ENCODE results near the gene FAM162B. TPM values are rescaled to one million over a fixed set of nuclear protein-coding genes. Genes with fewer than 3 reads are reported as not detected.

The FAM162B gene
- total RNA-seq, 2 experiments from 2014 or later = not detected

DNA sequence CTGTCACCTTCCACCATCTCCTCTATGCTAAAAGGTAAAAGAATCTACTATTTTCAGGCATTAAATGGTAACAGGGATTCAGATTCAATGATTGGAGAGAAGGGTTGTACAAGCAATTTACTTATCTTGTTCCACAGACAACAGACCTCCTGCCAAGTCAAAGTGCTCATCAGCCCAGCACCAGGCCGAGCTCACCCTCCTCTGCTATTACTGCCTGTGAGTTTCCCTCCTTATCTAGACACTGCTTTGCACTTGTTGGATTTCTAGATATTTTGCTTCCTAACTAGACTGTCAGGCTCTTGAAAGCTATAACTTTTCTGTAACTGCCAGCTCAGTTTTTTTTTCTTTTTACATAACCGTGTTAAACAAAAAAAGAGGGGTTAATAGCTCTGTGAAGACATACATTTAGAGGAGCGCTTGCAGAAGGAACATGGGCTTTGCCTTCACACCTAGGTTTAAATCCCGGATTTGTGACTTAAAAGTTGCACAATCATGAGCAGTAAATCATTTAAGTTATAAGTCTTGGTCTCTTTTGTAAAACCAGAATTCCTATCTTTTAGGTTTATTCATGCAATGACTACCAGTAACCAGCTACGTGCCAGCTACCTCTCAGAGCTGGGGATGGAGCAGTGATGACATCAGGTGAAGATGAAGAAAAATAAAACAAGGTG is 1.1 kb upstream of the FAM162B start:
- intact Hi-C loops (cut with micrococcal nuclease; ENCODE audit: unreplicated experiment) = no loop called here
- POLR2A ChIA-PET = interaction anchor here (1.9 kb wide), 1 partner anchor 8 kb away, joined by 8 read pairs; no protein-coding TSS in a partner anchor
- H4K20me1 ChIP-seq (ENCODE audit: insufficient read depth, low read length) = no peaks in the 10 kb centered on the region
- no peaks in the 10 kb centered on the region for H3K36me3 ChIP-seq (ENCODE audit: insufficient read depth, low read length)
- no peak for DNase-seq (ENCODE audit: low spot score)
- no peak overlapping the region for H2AFZ ChIP-seq (ENCODE audit: low read length)
- TF ChIP-seq CTCF (conservative IDR thresholded peaks at IDR 0.05; ENCODE audit: low read length) (no peak), EZH2phosphoT487 (IDR thresholded peaks at IDR 0.05; ENCODE audit: borderline replicate concordance, low read depth, low read length) (no peak)
- CTCF ChIA-PET (ENCODE audit: unreplicated experiment) = no interaction called here
- BruUV-seq (replicated peaks) = no TSS peak
- no peaks in the 10 kb centered on the region for H3K79me2 ChIP-seq (ENCODE audit: insufficient read depth, low read depth, low read length)
- no peak overlapping the region for H3K4me3 ChIP-seq (ENCODE audit: low read depth, low read length, poor library complexity, severe bottlenecking)
- no peak overlapping the region for H3K4me2 ChIP-seq (ENCODE audit: low read length)
- no peak overlapping the region for H3K27ac ChIP-seq (ENCODE audit: low read depth, low read length, poor library complexity, severe bottlenecking)
- no peaks in the 10 kb centered on the region for H3K4me1 ChIP-seq (ENCODE audit: insufficient read depth, low read length, poor library complexity, severe bottlenecking)
- no peaks in the 10 kb centered on the region for H3K9me3 ChIP-seq (ENCODE audit: low read length)
- H3K9me2 ChIP-seq (ENCODE audit: insufficient read depth, low read length) = no peaks in the 10 kb centered on the region

GRCh38 chr6:116764629-116764960 is 924 bp downstream of the FAM162B start:
- Histone ChIP-seq H3K4me3 (ENCODE audit: low read depth, low read length, poor library complexity, severe bottlenecking) (no peak overlapping the region), H3K36me3 (ENCODE audit: insufficient read depth, low read length) (no peaks in the 10 kb centered on the region), H4K20me1 (ENCODE audit: insufficient read depth, low read length) (no peaks in the 10 kb centered on the region), H3K79me2 (ENCODE audit: insufficient read depth, low read depth, low read length) (no peaks in the 10 kb centered on the region), H3K27ac (ENCODE audit: low read depth, low read length, poor library complexity, severe bottlenecking) (no peak overlapping the region), H3K4me2 (ENCODE audit: low read length) (no peak overlapping the region), H3K9me3 (ENCODE audit: low read length) (no peaks in the 10 kb centered on the region), H3K9me2 (ENCODE audit: insufficient read depth, low read length) (no peaks in the 10 kb centered on the region), H3K4me1 (ENCODE audit: insufficient read depth, low read length, poor library complexity, severe bottlenecking) (no peaks in the 10 kb centered on the region), H2AFZ (ENCODE audit: low read length) (no peak overlapping the region)
- CTCF ChIA-PET (ENCODE audit: unreplicated experiment) = no interaction called here
- no peak for DNase-seq (ENCODE audit: low spot score)
- TF ChIP-seq EZH2phosphoT487 (IDR thresholded peaks at IDR 0.05; ENCODE audit: borderline replicate concordance, low read depth, low read length) (no peak), CTCF (conservative IDR thresholded peaks at IDR 0.05; ENCODE audit: low read length) (no peak)
- BruUV-seq (replicated peaks) = no TSS peak
- intact Hi-C loops (cut with micrococcal nuclease; ENCODE audit: unreplicated experiment) = no loop called here
- POLR2A ChIA-PET = no interaction called here

GRCh38 chr6:116763906-116764628 is 1.5 kb downstream of the FAM162B start:
- Histone ChIP-seq H3K79me2 (ENCODE audit: insufficient read depth, low read depth, low read length) (no peaks in the 10 kb centered on the region), H2AFZ (ENCODE audit: low read length) (no peak overlapping the region), H3K36me3 (ENCODE audit: insufficient read depth, low read length) (no peaks in the 10 kb centered on the region), H3K4me1 (ENCODE audit: insufficient read depth, low read length, poor library complexity, severe bottlenecking) (no peaks in the 10 kb centered on the region), H3K4me2 (ENCODE audit: low read length) (no peak overlapping the region), H3K9me2 (ENCODE audit: insufficient read depth, low read length) (no peaks in the 10 kb centered on the region), H3K9me3 (ENCODE audit: low read length) (no peaks in the 10 kb centered on the region), H4K20me1 (ENCODE audit: insufficient read depth, low read length) (no peaks in the 10 kb centered on the region), H3K27ac (ENCODE audit: low read depth, low read length, poor library complexity, severe bottlenecking) (no peak overlapping the region), H3K4me3 (ENCODE audit: low read depth, low read length, poor library complexity, severe bottlenecking) (no peak overlapping the region)
- BruUV-seq (replicated peaks) = no TSS peak
- no peak for TF ChIP-seq EZH2phosphoT487 (IDR thresholded peaks at IDR 0.05; ENCODE audit: borderline replicate concordance, low read depth, low read length)
- intact Hi-C loops (cut with micrococcal nuclease; ENCODE audit: unreplicated experiment) = no loop called here
- ChIA-PET CTCF (ENCODE audit: unreplicated experiment) (no interaction called here), POLR2A (interaction anchor here (0.7 kb wide), 1 partner anchor 481 kb away, joined by 3 read pairs; no protein-coding TSS in a partner anchor)
- no peak for DNase-seq (ENCODE audit: low spot score)

Data from OCI-LY7 (cell line).